OCI-LY1 (cell line): Measurements from ENCODE around the gene UGT3A2.

Experiments used
- H2AFZ ChIP-seq: fragments of 200-600 bp; sonication (generic), shearing (Covaris generic); 2 replicates; pipeline ENCODE4 v1.6.0; 2014; ENCODE audit warnings: antibody characterized with exemption, mild to moderate bottlenecking, low read length
- H3F3A ChIP-seq: fragments of 200-600 bp; sonication (generic), shearing (Covaris generic); 2 replicates; pipeline ENCODE4 v1.6.0; 2014; ENCODE audit warnings: mild to moderate bottlenecking, antibody characterized with exemption, low read length, moderate library complexity; ENCODE audit not compliant: insufficient read depth
- H3K27ac ChIP-seq: fragments of 200-600 bp; sonication (generic); 2 replicates; pipeline ENCODE4 v1.5.1; 2014; ENCODE audit warnings: low read length, mixed run types, mild to moderate bottlenecking, low read depth; ENCODE audit not compliant: poor library complexity, severe bottlenecking
- H3K27me3 ChIP-seq: fragments of 200-600 bp; sonication (generic); 2 replicates; pipeline ENCODE4 v1.6.0; 2014; ENCODE audit warnings: antibody characterized with exemption, mild to moderate bottlenecking, low read length, moderate library complexity; ENCODE audit not compliant: insufficient read depth
- H3K36me3 ChIP-seq: fragments of 200-600 bp; sonication (generic); 2 replicates; pipeline ENCODE4 v1.6.1; 2014; ENCODE audit warnings: mild to moderate bottlenecking, antibody characterized with exemption, low read length, moderate library complexity, mixed read lengths; ENCODE audit not compliant: insufficient read depth
- H3K4me1 ChIP-seq: fragments of 200-600 bp; sonication (generic); 2 replicates; pipeline ENCODE4 v1.5.1; 2014; ENCODE audit warnings: mild to moderate bottlenecking, low read length, moderate library complexity; ENCODE audit not compliant: insufficient read depth, severe bottlenecking
- H3K4me2 ChIP-seq: fragments of 200-600 bp; sonication (generic), shearing (Covaris generic); 2 replicates; pipeline ENCODE4 v1.6.1; 2014; ENCODE audit warnings: low read length
- H3K4me3 ChIP-seq: fragments of 200-600 bp; sonication (generic); 2 replicates; pipeline ENCODE4 v1.5.1; 2014; ENCODE audit warnings: low read length, low read depth, mild to moderate bottlenecking, mixed read lengths; ENCODE audit not compliant: poor library complexity, severe bottlenecking
- H3K79me2 ChIP-seq: fragments of 200-600 bp; shearing (Covaris generic); 2 replicates; pipeline ENCODE4 v1.6.1; 2016; ENCODE audit warnings: mixed run types, low read length, mixed read lengths; ENCODE audit not compliant: insufficient read depth
- H3K9ac ChIP-seq: fragments of 200-600 bp; sonication (generic), shearing (Covaris generic); 2 replicates; pipeline ENCODE4 v1.6.1; 2014; ENCODE audit warnings: mild to moderate bottlenecking, low read length, mixed read lengths
- H3K9me2 ChIP-seq: fragments of 200-600 bp; sonication (generic), shearing (Covaris generic); 2 replicates; pipeline ENCODE4 v1.6.1; 2014; ENCODE audit warnings: low read depth, mild to moderate bottlenecking, low read length, mixed read lengths
- H3K9me3 ChIP-seq: fragments of 200-600 bp; shearing (Covaris generic); 2 replicates; pipeline ENCODE4 v1.6.1; 2014; ENCODE audit warnings: low read length, mixed read lengths
- H4K20me1 ChIP-seq: fragments of 200-600 bp; sonication (generic), shearing (Covaris generic); 2 replicates; pipeline ENCODE4 v1.6.0; 2016; ENCODE audit warnings: mild to moderate bottlenecking, low read length; ENCODE audit not compliant: insufficient read depth
- CTCF ChIP-seq: fragments of 200-600 bp; sonication (generic), shearing (Covaris generic); IDR thresholded peaks from 2 replicates; pipeline ENCODE4 v1.5.1; 2017; ENCODE audit warnings: mild to moderate bottlenecking, antibody characterized with exemption, low read length, moderate library complexity, mixed read lengths
- EZH2 ChIP-seq: fragments of 200-600 bp; sonication (generic), shearing (Covaris generic); IDR thresholded peaks from 2 replicates; pipeline ENCODE4 v1.8.0; 2017; ENCODE audit warnings: borderline replicate concordance, mixed run types, mild to moderate bottlenecking, antibody characterized with exemption, low read length, moderate library complexity, mixed read lengths

The UGT3A2 gene

GRCh38 chr5:36073595-36074216 lies 7.0 kb upstream of the UGT3A2 start:
- no peak overlapping the region for H3K4me2 ChIP-seq
- H3K9ac ChIP-seq, result no peak overlapping the region
- no peak overlapping the region for H3K27ac ChIP-seq
- no peak overlapping the region for H3K4me3 ChIP-seq
- no peaks in the 10 kb centered on the region for H3K79me2 ChIP-seq
- H3K9me2 ChIP-seq, result no peaks in the 10 kb centered on the region
- no peak overlapping the region for H2AFZ ChIP-seq
- H3K36me3 ChIP-seq, result no peaks in the 10 kb centered on the region
- TF ChIP-seq EZH2 (no peak), CTCF (peak; percentile 63)
- no peaks in the 10 kb centered on the region for H3K27me3 ChIP-seq
- no peaks in the 10 kb centered on the region for H4K20me1 ChIP-seq
- H3K4me1 ChIP-seq, result no peaks in the 10 kb centered on the region
- no peaks in the 10 kb centered on the region for H3F3A ChIP-seq
- no peaks in the 10 kb centered on the region for H3K9me3 ChIP-seq

- Histone ChIP-seq H3F3A (no peaks in the 10 kb centered on the region), H3K27ac (no peak overlapping the region), H3K27me3 (no peaks in the 10 kb centered on the region), H4K20me1 (no peaks in the 10 kb centered on the region), H3K9ac (no peak overlapping the region), H3K4me3 (no peak overlapping the region), H3K79me2 (no peaks in the 10 kb centered on the region), H3K9me2 (no peaks in the 10 kb centered on the region), H3K9me3 (no peaks in the 10 kb centered on the region), H2AFZ (no peak overlapping the region), H3K4me2 (peak overlapping the region; percentile 34; the same call in 1 of the 2 replicates), H3K36me3 (no peaks in the 10 kb centered on the region), H3K4me1 (no peaks in the 10 kb centered on the region)
- no peak for TF ChIP-seq CTCF
These were observed 4.2 kb upstream of the UGT3A2 start for GRCh38 chr5:36070687-36071571.

GRCh38 chr5:36068751-36069281 lies 2.1 kb upstream of the UGT3A2 start:
- Histone ChIP-seq H2AFZ (no peak overlapping the region), H4K20me1 (no peaks in the 10 kb centered on the region), H3K4me2 (no peak overlapping the region), H3K36me3 (no peaks in the 10 kb centered on the region), H3K27me3 (peaks cover 7% of the 10 kb centered on the region; the same call in 1 of the 2 replicates), H3K4me3 (no peak overlapping the region), H3K9me3 (no peaks in the 10 kb centered on the region), H3K79me2 (no peaks in the 10 kb centered on the region), H3K4me1 (no peaks in the 10 kb centered on the region), H3F3A (no peaks in the 10 kb centered on the region), H3K27ac (no peak overlapping the region), H3K9ac (no peak overlapping the region), H3K9me2 (no peaks in the 10 kb centered on the region)
- TF ChIP-seq EZH2 (no peak), CTCF (no peak)
